ENCODE measurements around the gene AUTS2. TPM values are rescaled to one million over a fixed set of nuclear protein-coding genes. Genes with fewer than 3 reads are reported as not detected.

The AUTS2 gene
- total RNA-seq, 1 experiment from 2014 or later = 38.5 TPM

GRCh38 chr7:70638158-70639107, 1040.2 kb downstream of the AUTS2 start:
- no peaks in the 10 kb centered on the region for H3K9me3 ChIP-seq (ENCODE audit: low read length)
- H4K20me1 ChIP-seq (ENCODE audit: insufficient read depth, low read depth, low read length) = peaks cover 4% of the 10 kb centered on the region; the same call in 1 of the 2 replicates
- no peak overlapping the region for H3K9ac ChIP-seq (ENCODE audit: low read length)
- no peak overlapping the region for H2AFZ ChIP-seq (ENCODE audit: low read length)
- H3K9me2 ChIP-seq (replicated peaks; ENCODE audit: insufficient read depth, low read length) = no peaks in the 10 kb centered on the region
- H3K79me2 ChIP-seq (ENCODE audit: low read length) = no peaks in the 10 kb centered on the region
- H3K4me2 ChIP-seq (ENCODE audit: low read depth, low read length, poor library complexity, severe bottlenecking) = no peak overlapping the region
- DNase-seq = no peak
- H3K36me3 ChIP-seq (ENCODE audit: insufficient read depth, low read length) = no peaks in the 10 kb centered on the region
- no peaks in the 10 kb centered on the region for H3K27me3 ChIP-seq (ENCODE audit: low read length)
- H3K4me1 ChIP-seq (ENCODE audit: low read length) = no peaks in the 10 kb centered on the region
- no peak overlapping the region for H3K4me3 ChIP-seq (ENCODE audit: low read length)
- H3K27ac ChIP-seq (ENCODE audit: low read length) = no peak overlapping the region

DNA sequence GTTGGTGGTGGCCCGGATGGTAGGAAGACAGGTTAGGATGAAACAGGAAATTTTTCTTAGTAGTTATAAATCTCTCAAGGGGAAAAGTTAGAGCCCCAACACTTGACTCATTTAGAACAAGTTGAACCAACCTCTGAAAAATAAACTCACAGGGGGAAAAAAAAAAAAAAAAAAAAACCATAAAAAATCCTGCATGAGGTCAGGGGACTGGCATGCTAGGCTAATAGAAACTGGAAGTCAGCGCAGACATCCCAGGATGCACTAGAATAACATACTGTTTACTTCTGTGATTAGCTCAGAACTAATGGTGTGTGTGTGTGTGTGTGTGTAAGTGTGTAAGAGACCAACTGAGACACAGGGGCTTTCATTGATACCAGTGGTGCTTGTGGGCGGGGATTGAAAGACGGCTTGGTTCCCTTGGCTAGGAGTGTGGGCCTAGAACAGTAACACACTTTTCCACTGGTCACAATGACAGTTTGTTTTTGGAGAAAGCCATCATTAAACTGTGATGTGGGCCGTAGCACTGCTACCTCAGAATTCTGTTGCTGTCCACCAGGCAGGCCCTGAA, 1042.1 kb downstream of the AUTS2 start:
- H2AFZ ChIP-seq (ENCODE audit: low read length) = no peak overlapping the region
- DNase-seq = no peak
- H3K9ac ChIP-seq (ENCODE audit: low read length) = no peak overlapping the region
- no peak overlapping the region for H3K4me3 ChIP-seq (ENCODE audit: low read length)
- H3K9me3 ChIP-seq (ENCODE audit: low read length) = no peaks in the 10 kb centered on the region
- H4K20me1 ChIP-seq (ENCODE audit: insufficient read depth, low read depth, low read length) = peaks cover 2% of the 10 kb centered on the region; the same call in 1 of the 2 replicates
- H3K27ac ChIP-seq (ENCODE audit: low read length) = no peak overlapping the region
- H3K9me2 ChIP-seq (replicated peaks; ENCODE audit: insufficient read depth, low read length) = no peaks in the 10 kb centered on the region
- H3K4me1 ChIP-seq (ENCODE audit: low read length) = no peaks in the 10 kb centered on the region
- no peaks in the 10 kb centered on the region for H3K79me2 ChIP-seq (ENCODE audit: low read length)
- no peaks in the 10 kb centered on the region for H3K27me3 ChIP-seq (ENCODE audit: low read length)
- no peak overlapping the region for H3K4me2 ChIP-seq (ENCODE audit: low read depth, low read length, poor library complexity, severe bottlenecking)
- no peaks in the 10 kb centered on the region for H3K36me3 ChIP-seq (ENCODE audit: insufficient read depth, low read length)

DNA sequence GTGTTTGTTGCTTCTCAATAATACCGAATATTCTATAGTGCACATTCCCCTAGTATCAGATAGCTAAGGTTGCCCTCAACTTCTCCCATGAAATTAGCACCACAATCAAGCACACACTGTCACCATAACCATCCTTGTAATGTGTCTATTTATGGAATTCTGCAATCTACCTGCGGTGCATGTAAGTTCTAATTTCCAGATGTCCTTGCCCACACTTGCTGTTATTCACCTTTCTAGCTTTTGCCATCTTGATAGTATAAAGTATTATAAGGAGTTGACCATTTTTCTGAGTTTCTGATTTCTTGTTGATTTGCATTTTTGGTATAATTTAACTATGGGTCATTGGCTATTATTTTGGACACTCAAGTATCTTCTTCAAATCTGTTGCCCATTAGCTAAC, 1043.6 kb downstream of the AUTS2 start:
- H3K36me3 ChIP-seq (ENCODE audit: insufficient read depth, low read length) = no peaks in the 10 kb centered on the region
- H2AFZ ChIP-seq (ENCODE audit: low read length) = no peak overlapping the region
- H3K4me2 ChIP-seq (ENCODE audit: low read depth, low read length, poor library complexity, severe bottlenecking) = no peak overlapping the region
- no peaks in the 10 kb centered on the region for H3K79me2 ChIP-seq (ENCODE audit: low read length)
- no peak overlapping the region for H3K9ac ChIP-seq (ENCODE audit: low read length)
- H4K20me1 ChIP-seq (ENCODE audit: insufficient read depth, low read depth, low read length) = 0 out of 2 replicates have a peak, but pooled peaks cover 5% of the 10 kb centered on the region
- H3K27ac ChIP-seq (ENCODE audit: low read length) = no peak overlapping the region
- H3K4me1 ChIP-seq (ENCODE audit: low read length) = no peaks in the 10 kb centered on the region
- H3K27me3 ChIP-seq (ENCODE audit: low read length) = no peaks in the 10 kb centered on the region
- no peak for DNase-seq
- no peaks in the 10 kb centered on the region for H3K9me3 ChIP-seq (ENCODE audit: low read length)
- H3K9me2 ChIP-seq (replicated peaks; ENCODE audit: insufficient read depth, low read length) = no peaks in the 10 kb centered on the region
- H3K4me3 ChIP-seq (ENCODE audit: low read length) = no peak overlapping the region

DNA sequence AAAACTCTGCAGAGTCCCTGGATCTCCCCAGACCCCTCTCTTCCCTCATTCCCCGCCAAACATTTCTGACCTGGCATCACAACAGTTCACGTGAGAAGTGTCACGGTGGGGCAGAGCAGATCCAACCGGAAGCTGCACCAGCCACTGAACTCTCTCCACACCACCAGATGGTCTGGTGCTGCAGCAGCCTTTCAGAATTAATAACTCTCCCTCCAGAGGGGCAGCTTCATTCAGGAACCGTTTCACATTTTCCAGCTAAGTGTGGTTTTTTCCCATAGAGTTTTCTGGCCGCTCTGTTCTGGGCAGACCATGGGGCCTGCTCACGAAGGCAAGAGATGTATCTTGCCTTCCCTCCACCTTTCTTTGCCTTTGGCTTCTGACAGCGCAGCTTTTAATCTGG, 1047.0 kb downstream of the AUTS2 start:
- no peak overlapping the region for H3K4me2 ChIP-seq (ENCODE audit: low read depth, low read length, poor library complexity, severe bottlenecking)
- no peaks in the 10 kb centered on the region for H3K79me2 ChIP-seq (ENCODE audit: low read length)
- DNase-seq = no peak
- H3K9ac ChIP-seq (ENCODE audit: low read length) = no peak overlapping the region
- no peaks in the 10 kb centered on the region for H3K9me2 ChIP-seq (replicated peaks; ENCODE audit: insufficient read depth, low read length)
- H2AFZ ChIP-seq (ENCODE audit: low read length) = no peak overlapping the region
- no peaks in the 10 kb centered on the region for H3K27me3 ChIP-seq (ENCODE audit: low read length)
- H3K27ac ChIP-seq (ENCODE audit: low read length) = no peak overlapping the region
- 0 out of 2 replicates have a peak, but pooled peaks cover 5% of the 10 kb centered on the region for H4K20me1 ChIP-seq (ENCODE audit: insufficient read depth, low read depth, low read length)
- no peaks in the 10 kb centered on the region for H3K9me3 ChIP-seq (ENCODE audit: low read length)
- no peaks in the 10 kb centered on the region for H3K4me1 ChIP-seq (ENCODE audit: low read length)
- no peak overlapping the region for H3K4me3 ChIP-seq (ENCODE audit: low read length)
- no peaks in the 10 kb centered on the region for H3K36me3 ChIP-seq (ENCODE audit: insufficient read depth, low read length)

- Histone ChIP-seq H3K4me2 (ENCODE audit: low read depth, low read length, poor library complexity, severe bottlenecking) (no peak overlapping the region), H3K36me3 (ENCODE audit: insufficient read depth, low read length) (no peaks in the 10 kb centered on the region), H3K9ac (ENCODE audit: low read length) (no peak overlapping the region)
These were observed 1047.6 kb downstream of the AUTS2 start for GRCh38 chr7:70645876-70646351.

DNA sequence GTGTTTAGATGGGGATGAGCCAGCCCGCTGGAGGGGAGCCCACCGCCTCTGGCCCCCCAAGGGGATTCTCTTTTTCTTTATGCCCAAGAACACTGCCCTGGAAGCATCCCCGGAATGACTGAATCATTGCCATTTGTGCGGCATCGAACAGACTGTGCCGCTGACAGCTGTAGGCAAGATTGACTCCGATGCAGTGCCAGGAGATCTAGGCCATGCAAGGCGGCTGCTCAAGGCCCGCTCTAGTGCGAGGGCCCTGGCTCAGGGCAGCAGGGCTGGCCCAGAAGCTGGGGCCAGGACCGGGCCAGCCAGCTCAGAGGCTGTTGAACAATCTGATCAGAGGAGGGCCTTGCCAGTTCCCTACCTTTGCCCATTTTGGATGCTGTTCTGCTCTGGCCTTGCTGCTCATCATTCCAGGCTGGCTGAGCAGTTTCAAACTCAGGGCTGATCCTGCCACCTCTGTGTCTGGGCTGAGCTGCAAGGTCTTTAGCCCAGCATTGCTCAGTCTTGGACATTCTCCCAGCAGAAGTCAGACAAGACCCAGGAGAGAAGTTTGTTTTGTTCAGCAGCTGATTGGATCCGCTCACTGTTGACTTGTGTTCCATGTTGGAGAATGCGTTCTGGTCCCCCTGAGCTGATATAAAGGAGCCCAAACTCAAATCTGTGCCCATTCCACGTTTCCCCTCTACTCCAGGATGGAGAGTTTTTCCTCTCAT, 1048.4 kb downstream of the AUTS2 start:
- Histone ChIP-seq H4K20me1 (ENCODE audit: insufficient read depth, low read depth, low read length) (0 out of 2 replicates have a peak, but pooled peaks cover 5% of the 10 kb centered on the region), H3K36me3 (ENCODE audit: insufficient read depth, low read length) (no peaks in the 10 kb centered on the region), H3K27ac (ENCODE audit: low read length) (no peak overlapping the region)

More at GRCh38 chr7:70645876-70646351, 1047.6 kb downstream of the AUTS2 start:
- no peaks in the 10 kb centered on the region for H3K9me3 ChIP-seq (ENCODE audit: low read length)
- H3K27ac ChIP-seq (ENCODE audit: low read length) = no peak overlapping the region
- no peak for DNase-seq
- H2AFZ ChIP-seq (ENCODE audit: low read length) = no peak overlapping the region
- H4K20me1 ChIP-seq (ENCODE audit: insufficient read depth, low read depth, low read length) = 0 out of 2 replicates have a peak, but pooled peaks cover 5% of the 10 kb centered on the region
- no peaks in the 10 kb centered on the region for H3K27me3 ChIP-seq (ENCODE audit: low read length)
- no peaks in the 10 kb centered on the region for H3K4me1 ChIP-seq (ENCODE audit: low read length)
- H3K4me3 ChIP-seq (ENCODE audit: low read length) = no peak overlapping the region
- no peaks in the 10 kb centered on the region for H3K9me2 ChIP-seq (replicated peaks; ENCODE audit: insufficient read depth, low read length)
- no peaks in the 10 kb centered on the region for H3K79me2 ChIP-seq (ENCODE audit: low read length)

GRCh38 chr7:70647801-70648498, 1049.7 kb downstream of the AUTS2 start:
- 0 out of 2 replicates have a peak, but pooled peaks cover 5% of the 10 kb centered on the region for H4K20me1 ChIP-seq (ENCODE audit: insufficient read depth, low read depth, low read length)
- H3K27ac ChIP-seq (ENCODE audit: low read length) = no peak overlapping the region
- no peaks in the 10 kb centered on the region for H3K9me2 ChIP-seq (replicated peaks; ENCODE audit: insufficient read depth, low read length)
- H3K27me3 ChIP-seq (ENCODE audit: low read length) = no peaks in the 10 kb centered on the region
- no peak overlapping the region for H3K4me3 ChIP-seq (ENCODE audit: low read length)
- H2AFZ ChIP-seq (ENCODE audit: low read length) = no peak overlapping the region
- no peaks in the 10 kb centered on the region for H3K36me3 ChIP-seq (ENCODE audit: insufficient read depth, low read length)
- H3K9ac ChIP-seq (ENCODE audit: low read length) = no peak overlapping the region
- H3K79me2 ChIP-seq (ENCODE audit: low read length) = no peaks in the 10 kb centered on the region
- no peaks in the 10 kb centered on the region for H3K4me1 ChIP-seq (ENCODE audit: low read length)
- H3K9me3 ChIP-seq (ENCODE audit: low read length) = no peaks in the 10 kb centered on the region
- DNase-seq = no peak
- no peak overlapping the region for H3K4me2 ChIP-seq (ENCODE audit: low read depth, low read length, poor library complexity, severe bottlenecking)

More for the DNA sequence above, 1048.4 kb downstream of the AUTS2 start:
- Histone ChIP-seq H3K9me2 (replicated peaks; ENCODE audit: insufficient read depth, low read length) (no peaks in the 10 kb centered on the region), H3K9me3 (ENCODE audit: low read length) (no peaks in the 10 kb centered on the region), H2AFZ (ENCODE audit: low read length) (no peak overlapping the region), H3K79me2 (ENCODE audit: low read length) (no peaks in the 10 kb centered on the region), H3K4me1 (ENCODE audit: low read length) (no peaks in the 10 kb centered on the region), H3K27me3 (ENCODE audit: low read length) (no peaks in the 10 kb centered on the region), H3K9ac (ENCODE audit: low read length) (no peak overlapping the region), H3K4me2 (ENCODE audit: low read depth, low read length, poor library complexity, severe bottlenecking) (no peak overlapping the region), H3K4me3 (ENCODE audit: low read length) (no peak overlapping the region)
- DNase-seq = no peak

All from Karpas-422 (cell line).